WTC11 (cell line): ENCODE data around the gene NFIC. TPM values are rescaled to one million over a fixed set of nuclear protein-coding genes. Genes with fewer than 3 reads are reported as not detected.

Source experiments
- ATAC-seq: fragments of 200-7000 bp; cut with Tn5 transposase; 2 replicates; pipeline ENCODE4 v1.10.0; 2021; ENCODE audit warnings: mild to moderate bottlenecking, moderate library complexity
- CTCF ChIA-PET: fragments of 300-600 bp; sonication (Branson Sonifier 250); formaldehyde crosslinking; loops from one replicate; lab custom pipeline; 2021; ENCODE audit warnings: antibody characterized with exemption; lab: Charles Lee
- POLR2A ChIA-PET: fragments of 350-600 bp; sonication (Branson Sonifier 250); formaldehyde crosslinking; loops from one replicate; lab custom pipeline; 2021; ENCODE audit warnings: antibody characterized with exemption; lab: Charles Lee
- DNase-seq: peaks from one replicate; pipeline ENCODE4 v3.0.0; 2021; ENCODE audit warnings: low spot score
- H3K27ac Mint-ChIP-seq: 2 replicates; pipeline ENCODE4 v1.8.0; 2021; ENCODE audit warnings: mixed read lengths
- H3K27me3 Mint-ChIP-seq: 2 replicates; pipeline ENCODE4 v1.8.0; 2021; ENCODE audit warnings: low read depth, mild to moderate bottlenecking, moderate library complexity, mixed read lengths
- H3K36me3 Mint-ChIP-seq: 2 replicates; pipeline ENCODE4 v1.8.0; 2021; ENCODE audit warnings: mixed read lengths
- H3K4me1 Mint-ChIP-seq: 2 replicates; pipeline ENCODE4 v1.8.0; 2022; ENCODE audit warnings: mixed read lengths
- H3K4me3 Mint-ChIP-seq: 2 replicates; pipeline ENCODE4 v1.8.0; 2021; ENCODE audit warnings: mild to moderate bottlenecking, moderate library complexity, mixed read lengths
- H3K9me3 Mint-ChIP-seq: 2 replicates; pipeline ENCODE4 v1.8.0; 2021; ENCODE audit warnings: mixed read lengths
- ETV6 ChIP-seq: sonication (generic); formaldehyde crosslinking; IDR thresholded peaks from 2 replicates; pipeline ENCODE4 v1.8.1; 2022; ENCODE audit warnings: mild to moderate bottlenecking, missing genetic modification reagents
- FOXP1 ChIP-seq: sonication (generic); formaldehyde crosslinking; IDR thresholded peaks from 2 replicates; pipeline ENCODE4 v1.8.0; 2022; ENCODE audit warnings: missing genetic modification reagents, mild to moderate bottlenecking, moderate library complexity, borderline replicate concordance
- GTF2I ChIP-seq: fragments of 250-450 bp; sonication (Bioruptor Pico); conservative IDR thresholded peaks from 2 replicates; pipeline ENCODE4 v1.4.0; 2021; ENCODE audit warnings: mild to moderate bottlenecking
- JUN ChIP-seq: sonication (generic); formaldehyde crosslinking; IDR thresholded peaks from 2 replicates; pipeline ENCODE4 v1.8.0; 2023; ENCODE audit warnings: mild to moderate bottlenecking, missing genetic modification reagents
- MXD4 ChIP-seq: fragments of 250-450 bp; sonication (Bioruptor Pico); IDR thresholded peaks from 2 replicates; pipeline ENCODE4 v1.8.0; 2021; ENCODE audit warnings: mild to moderate bottlenecking, moderate library complexity, borderline replicate concordance
- NFATC4 ChIP-seq: fragments of 250-450 bp; sonication (Bioruptor Pico); IDR thresholded peaks from 2 replicates; pipeline ENCODE4 v1.9.0; 2021; ENCODE audit warnings: mild to moderate bottlenecking
- NR3C1 ChIP-seq: sonication (generic); formaldehyde crosslinking; conservative IDR thresholded peaks from 2 replicates; pipeline ENCODE4 v1.8.1; 2023; ENCODE audit warnings: low read depth, mild to moderate bottlenecking, missing genetic modification reagents
- total RNA-seq: library from RNA; stranded (reverse); gene quantifications from 3 replicates; pipeline ENCODE4 v1.2.3, GENCODE V29; 2021
- TF ChIP-seq, protein P1 (sequence below): sonication (generic); formaldehyde crosslinking; IDR thresholded peaks from 2 replicates; pipeline ENCODE4 v1.8.0; 2022; ENCODE audit warnings: missing genetic modification reagents
- TF ChIP-seq, protein P2 (sequence below): sonication (generic); formaldehyde crosslinking; IDR thresholded peaks from 2 replicates; pipeline ENCODE4 v1.8.1; 2022; ENCODE audit warnings: mild to moderate bottlenecking, moderate library complexity, missing genetic modification reagents
- TF ChIP-seq, protein P3 (sequence below): sonication (generic); formaldehyde crosslinking; IDR thresholded peaks from 2 replicates; pipeline ENCODE4 v1.8.0; 2023; ENCODE audit warnings: missing genetic modification reagents
- TF ChIP-seq, protein P4 (sequence below): sonication (generic); formaldehyde crosslinking; IDR thresholded peaks from 2 replicates; pipeline ENCODE4 v1.8.1; 2023; ENCODE audit warnings: mild to moderate bottlenecking, missing genetic modification reagents
- TF ChIP-seq, protein P5 (sequence below): sonication (generic); formaldehyde crosslinking; IDR thresholded peaks from 2 replicates; pipeline ENCODE4 v1.8.1; 2023; ENCODE audit warnings: mild to moderate bottlenecking, moderate library complexity, missing genetic modification reagents
- TF ChIP-seq, protein P6 (sequence below): sonication (generic); formaldehyde crosslinking; IDR thresholded peaks from 2 replicates; pipeline ENCODE4 v1.8.1; 2023; ENCODE audit warnings: mild to moderate bottlenecking, missing genetic modification reagents

The NFIC gene
- total RNA-seq, 1 experiment from 2014 or later = 3.5 TPM

DNA sequence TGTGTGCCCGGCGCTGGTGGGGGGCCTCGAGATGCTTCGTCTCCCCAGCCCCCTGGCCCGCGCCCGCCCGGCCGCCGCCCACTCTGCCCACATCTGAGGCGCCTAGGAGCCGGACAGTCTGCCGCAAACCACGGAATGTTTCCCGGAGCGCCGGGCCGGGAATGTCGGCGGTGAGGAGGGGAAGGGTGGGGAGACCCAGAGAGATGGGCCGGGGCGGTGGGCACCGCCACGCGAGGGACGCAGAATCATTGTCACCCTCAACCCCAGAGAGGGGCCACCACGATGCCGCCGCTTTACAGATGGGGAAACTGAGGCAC is 46.1 kb upstream of the NFIC start:
- H3K4me3 Mint-ChIP-seq = no peak overlapping the region
- H3K4me1 Mint-ChIP-seq = no peaks in the 10 kb centered on the region
- no peak for ATAC-seq
- POLR2A ChIA-PET = no interaction called here
- CTCF ChIA-PET = no interaction called here
- no peaks in the 10 kb centered on the region for H3K36me3 Mint-ChIP-seq
- TF ChIP-seq ETV6 (CRISPR knock-in tag) = no peak
- TF ChIP-seq, protein P1, sequence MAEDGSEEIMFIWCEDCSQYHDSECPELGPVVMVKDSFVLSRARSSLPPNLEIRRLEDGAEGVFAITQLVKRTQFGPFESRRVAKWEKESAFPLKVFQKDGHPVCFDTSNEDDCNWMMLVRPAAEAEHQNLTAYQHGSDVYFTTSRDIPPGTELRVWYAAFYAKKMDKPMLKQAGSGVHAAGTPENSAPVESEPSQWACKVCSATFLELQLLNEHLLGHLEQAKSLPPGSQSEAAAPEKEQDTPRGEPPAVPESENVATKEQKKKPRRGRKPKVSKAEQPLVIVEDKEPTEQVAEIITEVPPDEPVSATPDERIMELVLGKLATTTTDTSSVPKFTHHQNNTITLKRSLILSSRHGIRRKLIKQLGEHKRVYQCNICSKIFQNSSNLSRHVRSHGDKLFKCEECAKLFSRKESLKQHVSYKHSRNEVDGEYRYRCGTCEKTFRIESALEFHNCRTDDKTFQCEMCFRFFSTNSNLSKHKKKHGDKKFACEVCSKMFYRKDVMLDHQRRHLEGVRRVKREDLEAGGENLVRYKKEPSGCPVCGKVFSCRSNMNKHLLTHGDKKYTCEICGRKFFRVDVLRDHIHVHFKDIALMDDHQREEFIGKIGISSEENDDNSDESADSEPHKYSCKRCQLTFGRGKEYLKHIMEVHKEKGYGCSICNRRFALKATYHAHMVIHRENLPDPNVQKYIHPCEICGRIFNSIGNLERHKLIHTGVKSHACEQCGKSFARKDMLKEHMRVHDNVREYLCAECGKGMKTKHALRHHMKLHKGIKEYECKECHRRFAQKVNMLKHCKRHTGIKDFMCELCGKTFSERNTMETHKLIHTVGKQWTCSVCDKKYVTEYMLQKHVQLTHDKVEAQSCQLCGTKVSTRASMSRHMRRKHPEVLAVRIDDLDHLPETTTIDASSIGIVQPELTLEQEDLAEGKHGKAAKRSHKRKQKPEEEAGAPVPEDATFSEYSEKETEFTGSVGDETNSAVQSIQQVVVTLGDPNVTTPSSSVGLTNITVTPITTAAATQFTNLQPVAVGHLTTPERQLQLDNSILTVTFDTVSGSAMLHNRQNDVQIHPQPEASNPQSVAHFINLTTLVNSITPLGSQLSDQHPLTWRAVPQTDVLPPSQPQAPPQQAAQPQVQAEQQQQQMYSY (CRISPR knock-in tag) = peak; percentile 68
- TF ChIP-seq, all 79 proteins: peak for 1
- Mint-ChIP-seq H3K27me3 (peaks cover 4% of the 10 kb centered on the region; the same call in 1 of the 2 replicates), H3K9me3 (no peaks in the 10 kb centered on the region; the same call in 1 of the 2 replicates), H3K27ac (no peak overlapping the region)
- no peak for DNase-seq

DNA sequence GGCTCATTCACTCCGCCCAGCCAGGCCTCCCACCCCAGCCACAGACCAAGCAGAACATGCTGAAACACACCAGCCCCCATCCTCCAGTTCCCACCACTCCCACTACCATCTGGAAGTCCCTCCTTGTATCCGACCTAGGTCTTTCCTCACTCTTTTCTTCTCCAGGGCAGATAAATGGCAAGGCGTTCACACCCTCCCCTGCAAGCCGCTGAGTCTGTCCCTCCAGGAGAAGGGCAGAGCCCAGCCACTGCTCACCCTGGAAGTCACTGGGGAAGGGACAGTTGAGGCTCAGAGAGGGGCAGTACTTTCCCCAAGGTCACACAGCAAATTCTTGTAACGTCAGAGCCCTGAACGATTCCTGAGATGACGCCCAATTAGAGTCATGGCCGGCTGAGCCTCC is 45.5 kb upstream of the NFIC start:
- Mint-ChIP-seq H3K9me3 (no peaks in the 10 kb centered on the region; the same call in 1 of the 2 replicates), H3K27ac (no peak overlapping the region), H3K4me1 (no peaks in the 10 kb centered on the region), H3K4me3 (no peak overlapping the region), H3K36me3 (no peaks in the 10 kb centered on the region), H3K27me3 (peaks cover 4% of the 10 kb centered on the region; the same call in 1 of the 2 replicates)
- ATAC-seq (no peak), DNase-seq (no peak)
- peak; percentile 84; the same call in 1 of the 2 replicates for TF ChIP-seq GTF2I (CRISPR knock-in tag)
- TF ChIP-seq NFATC4 = no peak
- ChIA-PET CTCF (interaction anchor here (1.1 kb wide), 1 partner anchor 109 kb away, joined by 3 read pairs; no protein-coding TSS in a partner anchor), POLR2A (no interaction called here)

DNA sequence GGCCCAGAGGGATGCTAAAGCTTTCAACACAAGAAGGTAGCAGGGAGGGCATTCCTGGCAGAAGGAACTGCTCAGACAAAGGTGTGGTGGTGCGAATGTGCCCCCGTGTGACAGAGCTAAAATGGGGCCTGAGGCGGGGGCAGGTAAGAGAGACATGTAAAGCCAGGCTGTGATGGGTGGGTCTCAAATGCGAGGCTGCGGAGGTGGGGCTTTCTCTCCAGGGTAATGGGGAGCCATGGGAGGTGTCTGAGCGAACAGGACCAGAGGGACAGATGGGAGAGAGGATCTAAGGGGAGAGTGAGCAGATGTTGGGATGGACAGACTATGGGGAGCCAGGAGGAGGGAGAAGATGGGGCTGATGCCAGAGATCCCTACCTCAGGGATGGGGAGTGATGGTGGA is 44.7 kb upstream of the NFIC start:
- ATAC-seq = no peak
- Mint-ChIP-seq H3K27me3 (peaks cover 4% of the 10 kb centered on the region; the same call in 1 of the 2 replicates), H3K36me3 (no peaks in the 10 kb centered on the region)
- TF ChIP-seq, protein P2, sequence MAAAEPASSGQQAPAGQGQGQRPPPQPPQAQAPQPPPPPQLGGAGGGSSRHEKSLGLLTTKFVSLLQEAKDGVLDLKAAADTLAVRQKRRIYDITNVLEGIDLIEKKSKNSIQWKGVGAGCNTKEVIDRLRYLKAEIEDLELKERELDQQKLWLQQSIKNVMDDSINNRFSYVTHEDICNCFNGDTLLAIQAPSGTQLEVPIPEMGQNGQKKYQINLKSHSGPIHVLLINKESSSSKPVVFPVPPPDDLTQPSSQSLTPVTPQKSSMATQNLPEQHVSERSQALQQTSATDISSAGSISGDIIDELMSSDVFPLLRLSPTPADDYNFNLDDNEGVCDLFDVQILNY (CRISPR knock-in tag) = no peak
- no peak for TF ChIP-seq FOXP1
- TF ChIP-seq, protein P3, sequence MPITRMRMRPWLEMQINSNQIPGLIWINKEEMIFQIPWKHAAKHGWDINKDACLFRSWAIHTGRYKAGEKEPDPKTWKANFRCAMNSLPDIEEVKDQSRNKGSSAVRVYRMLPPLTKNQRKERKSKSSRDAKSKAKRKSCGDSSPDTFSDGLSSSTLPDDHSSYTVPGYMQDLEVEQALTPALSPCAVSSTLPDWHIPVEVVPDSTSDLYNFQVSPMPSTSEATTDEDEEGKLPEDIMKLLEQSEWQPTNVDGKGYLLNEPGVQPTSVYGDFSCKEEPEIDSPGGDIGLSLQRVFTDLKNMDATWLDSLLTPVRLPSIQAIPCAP (CRISPR knock-in tag) = no peak
- TF ChIP-seq NR3C1 (CRISPR knock-in tag) = no peak
- no peak for TF ChIP-seq MXD4 (CRISPR knock-in tag)
- TF ChIP-seq JUN = no peak
- TF ChIP-seq, protein P4, sequence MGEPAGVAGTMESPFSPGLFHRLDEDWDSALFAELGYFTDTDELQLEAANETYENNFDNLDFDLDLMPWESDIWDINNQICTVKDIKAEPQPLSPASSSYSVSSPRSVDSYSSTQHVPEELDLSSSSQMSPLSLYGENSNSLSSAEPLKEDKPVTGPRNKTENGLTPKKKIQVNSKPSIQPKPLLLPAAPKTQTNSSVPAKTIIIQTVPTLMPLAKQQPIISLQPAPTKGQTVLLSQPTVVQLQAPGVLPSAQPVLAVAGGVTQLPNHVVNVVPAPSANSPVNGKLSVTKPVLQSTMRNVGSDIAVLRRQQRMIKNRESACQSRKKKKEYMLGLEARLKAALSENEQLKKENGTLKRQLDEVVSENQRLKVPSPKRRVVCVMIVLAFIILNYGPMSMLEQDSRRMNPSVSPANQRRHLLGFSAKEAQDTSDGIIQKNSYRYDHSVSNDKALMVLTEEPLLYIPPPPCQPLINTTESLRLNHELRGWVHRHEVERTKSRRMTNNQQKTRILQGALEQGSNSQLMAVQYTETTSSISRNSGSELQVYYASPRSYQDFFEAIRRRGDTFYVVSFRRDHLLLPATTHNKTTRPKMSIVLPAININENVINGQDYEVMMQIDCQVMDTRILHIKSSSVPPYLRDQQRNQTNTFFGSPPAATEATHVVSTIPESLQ (CRISPR knock-in tag) = no peak
- TF ChIP-seq, protein P5, sequence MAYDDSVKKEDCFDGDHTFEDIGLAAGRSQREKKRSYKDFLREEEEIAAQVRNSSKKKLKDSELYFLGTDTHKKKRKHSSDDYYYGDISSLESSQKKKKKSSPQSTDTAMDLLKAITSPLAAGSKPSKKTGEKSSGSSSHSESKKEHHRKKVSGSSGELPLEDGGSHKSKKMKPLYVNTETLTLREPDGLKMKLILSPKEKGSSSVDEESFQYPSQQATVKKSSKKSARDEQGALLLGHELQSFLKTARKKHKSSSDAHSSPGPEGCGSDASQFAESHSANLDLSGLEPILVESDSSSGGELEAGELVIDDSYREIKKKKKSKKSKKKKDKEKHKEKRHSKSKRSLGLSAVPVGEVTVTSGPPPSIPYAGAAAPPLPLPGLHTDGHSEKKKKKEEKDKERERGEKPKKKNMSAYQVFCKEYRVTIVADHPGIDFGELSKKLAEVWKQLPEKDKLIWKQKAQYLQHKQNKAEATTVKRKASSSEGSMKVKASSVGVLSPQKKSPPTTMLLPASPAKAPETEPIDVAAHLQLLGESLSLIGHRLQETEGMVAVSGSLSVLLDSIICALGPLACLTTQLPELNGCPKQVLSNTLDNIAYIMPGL (CRISPR knock-in tag) = no peak
- TF ChIP-seq, protein P6, sequence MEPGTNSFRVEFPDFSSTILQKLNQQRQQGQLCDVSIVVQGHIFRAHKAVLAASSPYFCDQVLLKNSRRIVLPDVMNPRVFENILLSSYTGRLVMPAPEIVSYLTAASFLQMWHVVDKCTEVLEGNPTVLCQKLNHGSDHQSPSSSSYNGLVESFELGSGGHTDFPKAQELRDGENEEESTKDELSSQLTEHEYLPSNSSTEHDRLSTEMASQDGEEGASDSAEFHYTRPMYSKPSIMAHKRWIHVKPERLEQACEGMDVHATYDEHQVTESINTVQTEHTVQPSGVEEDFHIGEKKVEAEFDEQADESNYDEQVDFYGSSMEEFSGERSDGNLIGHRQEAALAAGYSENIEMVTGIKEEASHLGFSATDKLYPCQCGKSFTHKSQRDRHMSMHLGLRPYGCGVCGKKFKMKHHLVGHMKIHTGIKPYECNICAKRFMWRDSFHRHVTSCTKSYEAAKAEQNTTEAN (CRISPR knock-in tag) = no peak
- TF ChIP-seq, all 79 proteins: peak for 0
- ChIA-PET CTCF (interaction anchor here (0.6 to 1.1 kb wide), 2 partner anchors 55 to 108 kb away, joined by 3 read pairs; no protein-coding TSS in a partner anchor), POLR2A (no interaction called here)
- no peak overlapping the region for H3K4me3 Mint-ChIP-seq
- H3K9me3 Mint-ChIP-seq = no peaks in the 10 kb centered on the region; the same call in 1 of the 2 replicates
- DNase-seq = no peak
- H3K27ac Mint-ChIP-seq = no peak overlapping the region
- H3K4me1 Mint-ChIP-seq = no peaks in the 10 kb centered on the region
